Activated CD8-positive, alpha-beta memory T cell treated with anti-CD3 and anti-CD28 coated beads for 36 hours (primary cell): ENCODE data around the gene PRSS56. TPM values are rescaled to one million over a fixed set of nuclear protein-coding genes. Genes with fewer than 3 reads are reported as not detected.

ENCODE experiments used
- CTCF ChIA-PET: fragments of 350-600 bp; sonication (Branson Sonifier 250); formaldehyde crosslinking; loops from one replicate; lab custom pipeline; 2021; ENCODE audit warnings: antibody characterized with exemption; lab: Charles Lee
- POLR2A ChIA-PET: fragments of 350-600 bp; sonication (Branson Sonifier 250); formaldehyde crosslinking; loops from one replicate; lab custom pipeline; 2021; ENCODE audit warnings: antibody characterized with exemption; lab: Charles Lee
- total RNA-seq, 2 experiments: library from RNA; stranded (reverse); gene quantifications; one replicate each; pipeline ENCODE4 v1.2.3, GENCODE V29; 2021

Gene PRSS56
- total RNA-seq, 2 experiments from 2014 or later = not detected

- POLR2A ChIA-PET = no interaction called here
Measured at GRCh38 chr2:232534940-232535651, 14.9 kb downstream of the PRSS56 start.

GRCh38 chr2:232535761-232536530 lies 15.8 kb downstream of the PRSS56 start:
- ChIA-PET CTCF (no interaction called here), POLR2A (no interaction called here)

More at GRCh38 chr2:232534940-232535651, 14.9 kb downstream of the PRSS56 start:
- CTCF ChIA-PET = no interaction called here

- ChIA-PET CTCF (interaction anchor here (0.5 kb wide), 1 partner anchor 21 kb away, joined by 3 read pairs; no protein-coding TSS in a partner anchor), POLR2A (no interaction called here)
Measured at GRCh38 chr2:232537079-232537478, 16.9 kb downstream of the PRSS56 start.

- ChIA-PET POLR2A (no interaction called here), CTCF (interaction anchor here (0.5 kb wide), 1 partner anchor 21 kb away, joined by 3 read pairs; no protein-coding TSS in a partner anchor)
Measured at GRCh38 chr2:232537499-232537898, 17.3 kb downstream of the PRSS56 start.

- POLR2A ChIA-PET = no interaction called here
- CTCF ChIA-PET = interaction anchor here (0.7 kb wide), 1 partner anchor 302 kb away, joined by 4 read pairs; no protein-coding TSS in a partner anchor
Measured at GRCh38 chr2:232538671-232539070, 18.5 kb downstream of the PRSS56 start.

GRCh38 chr2:232539298-232540231 lies 19.4 kb downstream of the PRSS56 start, which contains the start of gene CHRNG:
Gene CHRNG, plus strand, starts transcription at chr2:232539692. Its CDS starts 56 bp downstream, at chr2:232539748.
- POLR2A ChIA-PET = no interaction called here
- CTCF ChIA-PET = no interaction called here

- ChIA-PET CTCF (no interaction called here), POLR2A (no interaction called here)
Measured at GRCh38 chr2:232540441-232541041, 20.4 kb downstream of the PRSS56 start.

- POLR2A ChIA-PET = no interaction called here
Measured at GRCh38 chr2:232541195-232541960, 21.2 kb downstream of the PRSS56 start.

GRCh38 chr2:232541961-232542714 lies 21.9 kb downstream of the PRSS56 start:
- POLR2A ChIA-PET = interaction anchor here (0.5 kb wide), 1 partner anchor 758 kb away, joined by 3 read pairs; no protein-coding TSS in a partner anchor
- CTCF ChIA-PET = no interaction called here

More at GRCh38 chr2:232541195-232541960, 21.2 kb downstream of the PRSS56 start:
- CTCF ChIA-PET = no interaction called here

- CTCF ChIA-PET = no interaction called here
- POLR2A ChIA-PET = no interaction called here
Measured at GRCh38 chr2:232542715-232543467, 22.7 kb downstream of the PRSS56 start.

GRCh38 chr2:232543491-232543890 lies 23.3 kb downstream of the PRSS56 start:
- ChIA-PET POLR2A (no interaction called here), CTCF (no interaction called here)

GRCh38 chr2:232543928-232544631 lies 23.9 kb downstream of the PRSS56 start:
- ChIA-PET POLR2A (interaction anchor here (0.5 kb wide), 1 partner anchor 1903 kb away, joined by 3 read pairs; no protein-coding TSS in a partner anchor), CTCF (no interaction called here)

GRCh38 chr2:232544674-232545073 lies 24.5 kb downstream of the PRSS56 start:
- POLR2A ChIA-PET = interaction anchor here (0.5 kb wide), 1 partner anchor 1902 kb away, joined by 3 read pairs; no protein-coding TSS in a partner anchor
- CTCF ChIA-PET = interaction anchor here (0.7 kb wide), 1 partner anchor 18 kb away, joined by 4 read pairs; no protein-coding TSS in a partner anchor

- ChIA-PET POLR2A (no interaction called here), CTCF (interaction anchor here (0.7 to 1.2 kb wide), 2 partner anchors 16 to 24 kb away, joined by 3 to 4 read pairs; no protein-coding TSS in a partner anchor)
Measured at GRCh38 chr2:232545511-232546375, 25.6 kb downstream of the PRSS56 start.

GRCh38 chr2:232547991-232548390 lies 27.8 kb downstream of the PRSS56 start:
- CTCF ChIA-PET = no interaction called here
- POLR2A ChIA-PET = no interaction called here
